Left ventricle myocardium inferior (tissue), 1 donor: Measurements from ENCODE around the gene TCTN3. TPM values are rescaled to one million over a fixed set of nuclear protein-coding genes. Genes with fewer than 3 reads are reported as not detected.

Experiments
- DNase-seq: peaks from one replicate; pipeline ENCODE4 v3.0.0-alpha.2; 2020
- H3K27ac ChIP-seq: fragments of 200-600 bp; replicated peaks from 2 replicates; pipeline ENCODE4 v1.8.0; 2021
- H3K27me3 ChIP-seq: fragments of 200-600 bp; 2 replicates; pipeline ENCODE4 v1.8.0; 2021; ENCODE audit warnings: low read depth
- H3K36me3 ChIP-seq: fragments of 200-600 bp; 2 replicates; pipeline ENCODE4 v1.8.0; 2021
- H3K4me1 ChIP-seq: fragments of 200-600 bp; 2 replicates; pipeline ENCODE4 v1.8.0; 2021
- H3K4me3 ChIP-seq: fragments of 200-600 bp; 2 replicates; pipeline ENCODE4 v1.8.0; 2021; ENCODE audit warnings: mild to moderate bottlenecking, moderate library complexity
- H3K9me3 ChIP-seq: fragments of 200-600 bp; replicated peaks from 2 replicates; pipeline ENCODE4 v1.8.0; 2021
- CTCF ChIP-seq: fragments of 200-600 bp; IDR thresholded peaks from 2 replicates; pipeline ENCODE4 v1.8.0; 2021; ENCODE audit warnings: antibody characterized with exemption, mild to moderate bottlenecking, borderline replicate concordance
- intact Hi-C: fragments of 100-400 bp; cut with micrococcal nuclease; formaldehyde crosslinking; loops from one replicate; pipeline ENCODE4 v1.11.0; 2022
- total RNA-seq: library from RNA; stranded (reverse); fragmentation: NEBNext Ultra II Directional; extraction: Animal tissue kit (Norgen Biotek cat#: 25700); gene quantifications from one replicate; pipeline ENCODE4 v1.2.1, GENCODE V29; 2021
- donor health status: DM: no; HTN: yes; CAD: no; lungs with severe emphysema.

TCTN3 gene
- total RNA-seq, 1 donor from 2014 or later, result 11.6 TPM

GRCh38 chr10:95651346-95652060 lies 42.2 kb downstream of the TCTN3 start:
- intact Hi-C loops, result no loop called here
- no peak overlapping the region for H3K4me3 ChIP-seq
- no peak overlapping the region for H3K27ac ChIP-seq
- peaks cover 14% of the 10 kb centered on the region for H3K4me1 ChIP-seq
- H3K36me3 ChIP-seq, result peaks cover 30% of the 10 kb centered on the region
- DNase-seq, result no peak
- peaks cover 7% of the 10 kb centered on the region for H3K9me3 ChIP-seq
- H3K27me3 ChIP-seq, result no peaks in the 10 kb centered on the region
- TF ChIP-seq CTCF, result no peak

GRCh38 chr10:95650232-95650631 lies 43.5 kb downstream of the TCTN3 start:
- no peak for TF ChIP-seq CTCF
- Histone ChIP-seq H3K4me3 (no peak overlapping the region), H3K36me3 (peaks cover 30% of the 10 kb centered on the region), H3K9me3 (peaks cover 7% of the 10 kb centered on the region), H3K27me3 (no peaks in the 10 kb centered on the region), H3K27ac (no peak overlapping the region), H3K4me1 (peaks cover 3% of the 10 kb centered on the region)
- intact Hi-C loops, result no loop called here
- no peak for DNase-seq

- Histone ChIP-seq H3K27ac (no peak overlapping the region), H3K4me3 (no peak overlapping the region), H3K27me3 (no peaks in the 10 kb centered on the region), H3K9me3 (peaks cover 7% of the 10 kb centered on the region), H3K36me3 (peaks cover 30% of the 10 kb centered on the region), H3K4me1 (no peaks in the 10 kb centered on the region)
- DNase-seq, result no peak
- intact Hi-C loops, result no loop called here
- no peak for TF ChIP-seq CTCF
These were observed 45.6 kb downstream of the TCTN3 start for GRCh38 chr10:95648138-95648537.

GRCh38 chr10:95646160-95646559 lies 47.6 kb downstream of the TCTN3 start:
- H3K4me1 ChIP-seq, result no peaks in the 10 kb centered on the region
- intact Hi-C loops, result no loop called here
- TF ChIP-seq CTCF, result no peak
- peaks cover 29% of the 10 kb centered on the region for H3K36me3 ChIP-seq
- DNase-seq, result no peak
- H3K9me3 ChIP-seq, result peaks cover 1% of the 10 kb centered on the region
- H3K27me3 ChIP-seq, result no peaks in the 10 kb centered on the region
- H3K27ac ChIP-seq, result no peak overlapping the region
- H3K4me3 ChIP-seq, result no peak overlapping the region

GRCh38 chr10:95644901-95645300 lies 48.8 kb downstream of the TCTN3 start:
- no peak for DNase-seq
- Histone ChIP-seq H3K9me3 (no peaks in the 10 kb centered on the region), H3K4me3 (no peak overlapping the region), H3K27ac (no peak overlapping the region), H3K36me3 (peaks cover 30% of the 10 kb centered on the region), H3K27me3 (no peaks in the 10 kb centered on the region), H3K4me1 (no peaks in the 10 kb centered on the region)
- TF ChIP-seq CTCF, result no peak
- intact Hi-C loops, result no loop called here
